ENCODE measurements around the gene HOXC10. TPM values are rescaled to one million over a fixed set of nuclear protein-coding genes. Genes with fewer than 3 reads are reported as not detected.

Gene HOXC10
- total and polyA plus RNA-seq, 2 donors (not counting 1 experiment from before 2014, with no cell fraction given), result not detected

- no peaks in the 10 kb centered on the region for H3K36me3 ChIP-seq (replicated peaks in 1 of 2; ENCODE audit: control extremely low read depth in 1 of 2, control insufficient read depth in 1 of 2, extremely low read depth in 1 of 2, insufficient read depth in 2 of 2, low read length in 1 of 2)
- DNase-seq, result no peak
- no peak overlapping the region for H3K27ac ChIP-seq (ENCODE audit: low read length in 2 of 2)
- no peak overlapping the region for H3K4me3 Mint-ChIP-seq
- intact Hi-C loops (cut with micrococcal nuclease), result no loop called here
- peaks cover 25 to 46% of the 10 kb centered on the region in 2 donors for H3K4me1 ChIP-seq (ENCODE audit: control insufficient read depth in 2 of 2, insufficient read depth in 2 of 2, low read length in 2 of 2)
- no peak overlapping the region for H3K9ac ChIP-seq (ENCODE audit: low read length)
- no peak overlapping the region for H3K4me3 ChIP-seq (ENCODE audit: control extremely low read depth in 1 of 5, extremely low read depth in 1 of 5, insufficient read depth in 1 of 5, low read depth in 2 of 5, low read length in 4 of 5)
- no peak overlapping the region for H2AFZ ChIP-seq (ENCODE audit: insufficient read depth, low read depth, low read length, poor library complexity, severe bottlenecking)
- peaks cover 0 to 90% (median 71%) of the 10 kb centered on the region in 4 experiments for H3K27me3 ChIP-seq (replicated peaks in 1 of 4; ENCODE audit: control extremely low read depth in 1 of 4, control insufficient read depth in 3 of 4, insufficient read depth in 4 of 4, low read length in 3 of 4)
- no peak for ATAC-seq (ENCODE audit: low read depth)
- TF ChIP-seq CTCF (IDR thresholded peaks at IDR 0.05), result no peak
- TF ChIP-seq EZH2 (IDR thresholded peaks at IDR 0.05; ENCODE audit: borderline replicate concordance, insufficient read depth, low read depth, low read length, poor library complexity, severe bottlenecking), result no peak
- ChIA-PET CTCF (interaction anchor here (1.2 to 3.9 kb wide), 6 partner anchors 11 to 184 kb away, joined by 3 to 31 read pairs (median 8); partner anchors contain the start of genes HOXC5 and HOXC6), POLR2A (interaction anchor here (1.5 kb wide), 1 partner anchor 36 kb away, joined by 3 read pairs; no protein-coding TSS in a partner anchor)
- H3K4me1 Mint-ChIP-seq, result peaks cover 23% of the 10 kb centered on the region
- H3K9me3 ChIP-seq (ENCODE audit: control extremely low read depth in 1 of 3, control insufficient read depth in 2 of 3, insufficient read depth in 1 of 3, low read length in 2 of 3), result peaks cover 0 to 45% (median 6%) of the 10 kb centered on the region in 3 donors
- H3K79me2 ChIP-seq (ENCODE audit: control insufficient read depth, insufficient read depth, low read length), result no peaks in the 10 kb centered on the region
- H3K9me3 Mint-ChIP-seq (ENCODE audit: insufficient read depth), result no peaks in the 10 kb centered on the region
- H4K20me1 ChIP-seq (ENCODE audit: control insufficient read depth, insufficient read depth, low read length, poor library complexity, severe bottlenecking), result no peaks in the 10 kb centered on the region
- peaks cover 65% of the 10 kb centered on the region for H3K27me3 Mint-ChIP-seq
- 6% methylated on average over 8 of the region's 25 CpGs for WGBS (ENCODE audit: insufficient coverage)
- no peak overlapping the region for H3K4me2 ChIP-seq (replicated peaks; ENCODE audit: low read depth, low read length, poor library complexity, severe bottlenecking)
- H3K27ac Mint-ChIP-seq, result no peak overlapping the region
Measured at GRCh38 chr12:54016478-54016964, 31.6 kb downstream of the HOXC10 start.
